Measurements from ENCODE around the gene OR3A1. TPM values are rescaled to one million over a fixed set of nuclear protein-coding genes. Genes with fewer than 3 reads are reported as not detected.
"Not testable (repeated sequence)": the region's sequence is repeated elsewhere in the genome, so short reads cannot be mapped to it uniquely, and the experiment has no call there.

The OR3A1 gene, protein sequence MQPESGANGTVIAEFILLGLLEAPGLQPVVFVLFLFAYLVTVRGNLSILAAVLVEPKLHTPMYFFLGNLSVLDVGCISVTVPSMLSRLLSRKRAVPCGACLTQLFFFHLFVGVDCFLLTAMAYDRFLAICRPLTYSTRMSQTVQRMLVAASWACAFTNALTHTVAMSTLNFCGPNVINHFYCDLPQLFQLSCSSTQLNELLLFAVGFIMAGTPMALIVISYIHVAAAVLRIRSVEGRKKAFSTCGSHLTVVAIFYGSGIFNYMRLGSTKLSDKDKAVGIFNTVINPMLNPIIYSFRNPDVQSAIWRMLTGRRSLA
- not detected for total RNA-seq
- long read RNA-seq = 0 reads

DNA sequence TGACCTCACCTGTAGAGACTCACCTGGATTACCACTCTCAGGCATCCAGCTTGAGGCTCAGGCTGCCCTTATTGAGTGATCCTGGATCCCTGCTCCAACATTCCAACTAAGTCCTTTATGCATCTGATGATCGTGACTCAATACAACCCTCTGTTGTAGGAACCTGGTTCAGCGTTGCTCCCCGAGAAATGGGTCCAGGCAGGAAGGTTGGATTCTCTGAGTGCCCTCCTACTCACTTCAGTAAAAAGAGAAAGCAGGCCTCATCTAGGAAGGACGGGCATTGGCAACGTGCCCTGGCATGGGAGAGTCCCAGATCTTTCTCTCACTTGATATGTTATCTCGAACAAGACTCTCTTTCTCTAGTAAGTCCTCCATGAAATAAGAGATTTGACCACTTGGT lies at the start of gene OR3A1:
OR3A1 (minus strand) TSS at position 101 of the 400 bp plus-strand sequence. CDS start 5,778 bp downstream, outside the sequence.
- no peak for DNase-seq (ENCODE audit: low spot score)

DNA sequence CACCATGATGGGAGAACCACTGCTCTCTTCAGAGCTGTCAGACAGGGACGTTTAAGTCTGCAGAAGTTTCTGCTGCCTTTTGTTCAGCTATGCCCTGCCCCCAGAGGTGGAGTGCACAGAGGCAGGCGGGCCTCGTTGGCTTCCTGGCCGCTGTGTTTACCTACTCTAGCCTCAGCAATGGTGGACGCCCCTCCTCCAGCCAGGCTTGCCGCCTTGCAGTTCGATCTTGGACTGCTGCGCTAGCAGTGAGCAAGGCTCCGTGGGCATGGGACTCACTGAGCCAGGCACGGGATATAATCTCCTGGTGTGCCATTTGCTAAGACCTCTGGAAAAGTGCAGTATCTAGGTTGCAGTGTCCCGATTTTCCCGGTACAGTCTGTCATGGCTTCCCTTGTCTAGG lies 44.6 kb upstream of the OR3A1 start:
- not testable (repeated sequence) for DNase-seq (ENCODE audit: low spot score)

DNA sequence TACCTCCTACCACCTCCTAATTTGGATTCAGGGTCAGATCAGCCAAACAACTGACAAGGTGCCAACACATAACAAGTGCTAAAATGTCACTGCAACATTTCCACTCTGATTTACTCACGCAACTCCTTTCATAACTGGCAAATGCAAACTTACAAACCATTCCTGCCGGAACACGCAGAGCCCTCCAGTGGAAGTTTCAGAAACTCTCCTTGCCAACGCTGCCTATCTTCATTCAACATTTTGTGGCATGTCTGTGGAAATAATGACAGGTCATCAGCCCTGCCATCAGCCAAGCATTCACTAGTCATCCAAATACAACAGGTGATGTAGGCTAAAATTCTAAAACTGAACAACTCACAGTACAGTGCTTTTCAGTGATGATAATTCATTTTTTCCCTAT lies 37.7 kb upstream of the OR3A1 start:
- DNase-seq (ENCODE audit: low spot score) = no peak

DNA sequence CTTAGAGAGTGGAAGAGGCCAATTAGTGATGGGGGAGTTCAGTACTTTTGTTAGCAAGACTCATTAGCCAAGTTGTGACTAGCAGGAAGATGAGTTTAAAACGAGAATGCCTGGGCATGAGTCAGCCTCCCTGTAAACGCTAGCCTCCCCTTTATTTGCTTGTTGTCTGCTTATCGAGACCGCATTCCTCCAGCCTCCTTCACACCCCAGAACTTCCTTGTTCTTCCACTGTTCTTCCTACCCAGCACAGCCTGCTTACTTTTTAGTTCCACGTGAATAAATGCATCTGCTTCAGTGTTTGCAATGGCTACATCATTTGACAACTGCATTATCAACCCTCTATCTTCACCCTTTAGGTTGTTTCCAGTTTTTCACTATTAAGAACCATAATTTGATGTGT lies 20.2 kb upstream of the OR3A1 start:
- no peak for DNase-seq (ENCODE audit: low spot score)

DNA sequence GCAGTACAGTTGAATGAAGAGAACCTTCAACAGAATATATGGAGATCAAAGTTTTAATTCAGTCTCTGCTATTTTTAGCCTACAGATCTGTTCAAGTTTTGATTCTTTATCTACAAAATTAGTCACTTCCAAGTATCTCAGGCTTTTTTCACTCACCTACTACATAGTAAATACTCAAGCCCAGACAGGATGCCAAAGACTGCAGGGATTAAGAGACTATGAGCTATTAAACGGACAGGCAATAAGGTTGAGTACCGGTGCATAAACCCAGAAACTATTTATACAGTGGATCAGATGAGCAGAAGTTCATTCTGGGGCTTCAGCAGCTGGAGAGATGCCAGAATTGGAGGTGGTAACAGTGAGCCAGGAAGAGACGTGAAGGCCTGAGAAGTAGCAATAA lies 18.7 kb upstream of the OR3A1 start:
- DNase-seq (ENCODE audit: low spot score) = no peak

DNA sequence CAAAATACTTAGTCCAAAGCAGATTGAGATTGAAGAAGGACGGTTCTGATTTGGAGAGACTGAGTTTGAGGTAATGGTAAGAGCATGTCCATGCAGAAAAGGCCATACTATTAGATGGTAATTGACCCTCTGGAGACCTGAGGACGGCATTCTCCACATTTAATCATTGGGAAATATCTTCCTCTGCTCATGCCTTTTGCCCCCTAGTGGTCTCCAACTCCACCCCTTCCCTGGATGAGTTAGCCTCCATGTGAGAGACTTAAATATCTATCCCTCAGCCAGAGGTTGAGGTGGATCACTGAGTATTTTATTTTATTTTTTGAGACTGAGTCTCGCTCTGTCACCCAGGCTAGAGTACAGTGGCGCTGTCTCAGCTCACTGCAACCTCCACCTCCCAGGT lies 10.4 kb upstream of the OR3A1 start:
- no peak for DNase-seq (ENCODE audit: low spot score)

DNA sequence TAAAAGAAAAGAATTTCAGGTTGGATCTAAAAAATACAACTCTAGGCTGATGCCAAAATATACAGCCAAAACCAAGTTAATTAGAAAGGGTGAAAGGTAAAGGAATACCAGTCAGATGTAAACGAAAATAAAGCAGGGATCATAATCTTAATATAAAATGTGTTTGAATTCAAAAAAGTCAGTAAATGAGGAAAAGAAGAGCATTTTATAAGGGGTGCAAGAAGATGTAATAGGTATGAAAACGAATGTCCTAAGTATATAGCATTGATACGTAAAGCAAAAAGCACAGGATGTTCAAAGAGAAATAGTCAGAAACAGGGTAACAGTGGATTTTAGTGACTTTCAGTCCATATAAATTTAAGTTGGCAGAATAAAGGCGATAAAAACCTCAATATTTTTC lies 2.5 kb downstream of the OR3A1 start:
- DNase-seq (ENCODE audit: low spot score) = no peak

DNA sequence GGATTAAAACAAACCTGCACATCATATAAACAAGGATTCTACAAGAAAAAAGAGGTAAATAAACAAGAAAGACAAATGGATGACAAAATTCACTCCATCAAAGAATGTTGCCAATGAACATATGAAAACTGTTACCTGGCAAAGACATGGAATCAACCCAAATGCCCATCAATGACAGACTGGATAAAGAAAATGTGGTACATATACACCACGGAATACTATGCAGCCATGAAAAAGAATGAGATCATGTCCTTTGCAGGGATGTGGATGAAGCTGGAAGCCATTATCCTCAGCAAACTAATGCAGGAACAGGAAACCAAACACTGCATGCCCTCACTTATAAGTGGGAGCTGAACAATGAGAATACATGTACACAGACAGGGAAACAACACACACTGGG lies 4.6 kb downstream of the OR3A1 start:
- not testable (repeated sequence) for DNase-seq (ENCODE audit: low spot score)

DNA sequence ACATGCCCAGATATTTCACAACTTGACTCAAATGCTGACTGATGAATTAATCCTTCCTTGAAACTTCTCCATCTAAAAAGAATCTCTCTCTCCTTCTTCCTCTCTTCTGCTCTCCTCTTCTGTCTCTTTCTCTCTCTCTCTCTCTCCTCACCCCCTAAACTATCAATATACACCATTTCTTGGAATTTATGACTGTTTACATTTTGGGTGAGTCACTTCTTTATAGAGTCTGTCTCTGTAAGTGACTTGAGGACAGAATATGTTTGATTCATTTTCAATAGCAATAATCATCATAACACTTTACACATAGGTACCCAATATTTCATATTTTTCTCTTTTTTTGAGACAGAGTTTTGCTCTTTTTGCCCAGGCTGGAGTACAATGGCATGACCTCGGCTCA lies 15.3 kb downstream of the OR3A1 start:
- no peak for DNase-seq (ENCODE audit: low spot score)

DNA sequence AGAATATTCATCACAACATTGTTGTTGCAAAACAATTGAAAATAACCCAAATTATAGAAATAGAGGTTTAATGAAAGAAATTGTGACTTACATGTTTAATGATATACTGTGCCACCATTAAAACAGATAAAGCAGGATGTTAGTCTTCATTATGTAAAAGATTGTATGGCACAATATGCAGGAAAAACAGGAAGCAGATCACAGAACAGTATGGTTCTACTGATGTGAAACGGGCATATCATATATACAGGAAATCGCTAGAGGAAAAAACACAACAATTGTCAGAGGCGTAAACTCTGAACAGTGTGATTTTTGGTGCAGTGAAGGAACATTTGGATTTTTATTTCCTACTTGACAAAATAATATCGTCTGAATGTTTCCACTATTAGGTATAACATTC lies 22.0 kb downstream of the OR3A1 start:
- no peak for DNase-seq (ENCODE audit: low spot score)

DNA sequence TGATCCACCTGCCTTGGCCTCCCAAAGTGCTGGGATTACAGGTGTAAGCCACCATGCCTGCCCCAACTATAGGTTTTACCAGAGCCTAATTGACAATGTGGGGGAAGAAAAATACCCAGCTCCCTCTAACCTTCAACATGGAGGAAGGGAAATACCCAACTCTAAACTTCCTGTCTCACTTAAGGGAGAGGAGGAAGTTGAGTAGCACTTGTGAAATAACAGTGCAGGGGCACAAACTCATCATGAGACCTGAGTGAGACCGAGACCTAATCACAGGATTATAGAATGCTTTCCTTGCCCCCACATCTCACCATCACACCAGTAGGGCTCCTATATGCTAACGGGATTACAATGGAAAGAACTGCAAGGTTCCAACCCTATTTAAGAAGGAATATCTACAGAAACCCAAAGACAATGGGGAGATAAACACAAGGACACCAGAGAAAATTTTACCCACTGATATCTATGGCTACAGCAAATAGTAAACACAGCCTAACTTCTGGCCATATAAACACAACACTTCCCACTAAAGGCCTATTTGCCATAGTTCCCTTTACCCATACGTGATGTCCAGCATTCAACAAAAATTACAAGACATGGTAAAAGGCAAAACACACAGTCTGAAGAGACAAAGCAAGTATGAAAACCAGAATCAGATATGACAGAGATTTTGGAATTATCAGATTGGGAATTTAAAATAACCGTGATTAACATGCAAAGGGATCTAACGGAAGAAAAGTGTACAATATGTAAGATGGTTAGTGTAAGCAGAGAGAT lies 26.9 kb downstream of the OR3A1 start:
- no peak for DNase-seq (ENCODE audit: low spot score)

DNA sequence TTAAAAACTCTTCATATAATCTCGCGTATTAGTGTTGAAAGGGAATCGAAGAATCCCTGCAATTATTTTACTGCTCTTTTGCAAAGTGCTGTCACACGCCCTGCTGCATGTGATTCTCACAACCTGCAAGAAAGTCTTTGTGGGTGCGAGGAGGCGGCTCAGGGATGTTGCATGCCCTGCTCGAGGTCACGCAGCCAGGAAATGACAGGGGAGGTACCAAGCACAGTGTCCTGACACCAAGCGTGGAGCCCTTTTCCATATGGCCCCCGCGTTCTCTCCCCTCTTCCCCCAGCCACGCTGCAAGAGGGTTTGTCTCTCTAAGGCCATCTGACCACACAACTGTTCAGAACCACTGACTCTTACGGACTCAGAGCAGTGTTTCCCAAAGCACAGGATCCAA lies 37.6 kb downstream of the OR3A1 start:
- DNase-seq (ENCODE audit: low spot score) = no peak

DNA sequence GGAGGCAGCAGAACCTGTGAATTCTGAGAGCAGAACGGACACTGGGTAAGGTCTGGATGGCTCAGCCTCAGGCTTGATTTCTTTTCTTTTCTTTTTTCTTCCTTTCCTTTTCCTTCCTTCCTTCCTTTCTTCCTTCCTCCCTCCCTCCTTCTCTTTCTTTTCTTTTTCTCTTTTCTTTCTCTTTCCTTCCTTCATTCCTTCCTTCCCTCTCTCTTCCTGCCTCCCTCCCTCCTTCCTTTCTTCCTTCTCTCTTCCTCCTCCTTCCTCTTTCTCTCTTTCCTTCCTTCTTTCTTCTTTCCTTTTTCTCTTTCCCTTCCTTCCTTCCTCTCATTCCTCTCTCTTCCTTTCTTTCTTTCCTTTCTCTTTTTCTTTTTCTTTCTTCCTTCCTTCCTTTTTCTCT lies 38.0 kb downstream of the OR3A1 start:
- DNase-seq (ENCODE audit: low spot score) = no peak

DNA sequence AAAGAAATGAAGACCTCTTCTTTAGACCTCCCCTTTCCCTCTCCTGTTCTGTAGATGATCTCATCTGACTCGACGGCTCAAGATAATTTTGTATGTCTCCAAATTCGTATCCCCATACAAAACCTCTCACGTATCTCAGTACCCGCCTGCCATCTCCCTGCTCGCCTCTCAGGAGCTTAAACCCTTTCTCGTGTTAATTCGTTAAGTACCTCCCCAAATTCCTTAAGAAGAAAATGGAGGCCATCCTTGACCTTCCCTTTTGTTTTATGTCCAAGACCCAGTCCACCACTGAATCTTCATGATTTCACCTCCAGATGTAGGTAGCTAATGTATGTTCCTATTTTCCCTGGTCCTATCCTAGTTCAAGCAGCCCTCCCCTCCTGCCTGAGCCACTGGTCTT lies 41.6 kb downstream of the OR3A1 start:
- no peak for DNase-seq (ENCODE audit: low spot score)

DNA sequence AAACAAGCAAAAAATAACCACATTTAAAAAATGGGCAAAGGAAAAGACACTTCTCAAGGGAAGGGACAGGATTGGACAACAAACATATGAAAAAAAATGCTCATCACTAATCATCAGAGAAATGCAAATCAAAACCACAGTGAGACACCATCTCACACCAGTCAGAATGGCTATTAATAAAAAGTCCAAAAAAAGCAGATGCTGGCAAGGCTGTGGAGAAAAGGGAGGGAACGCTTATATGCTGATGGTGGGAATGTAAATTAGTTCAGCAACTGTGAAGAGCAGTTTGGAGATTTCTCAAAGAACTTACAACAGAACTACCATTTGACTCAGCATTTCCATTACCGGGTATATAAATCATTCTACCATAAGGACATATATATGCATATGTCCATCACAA lies 49.1 kb downstream of the OR3A1 start:
- DNase-seq (ENCODE audit: low spot score) = not testable (repeated sequence)

DNA sequence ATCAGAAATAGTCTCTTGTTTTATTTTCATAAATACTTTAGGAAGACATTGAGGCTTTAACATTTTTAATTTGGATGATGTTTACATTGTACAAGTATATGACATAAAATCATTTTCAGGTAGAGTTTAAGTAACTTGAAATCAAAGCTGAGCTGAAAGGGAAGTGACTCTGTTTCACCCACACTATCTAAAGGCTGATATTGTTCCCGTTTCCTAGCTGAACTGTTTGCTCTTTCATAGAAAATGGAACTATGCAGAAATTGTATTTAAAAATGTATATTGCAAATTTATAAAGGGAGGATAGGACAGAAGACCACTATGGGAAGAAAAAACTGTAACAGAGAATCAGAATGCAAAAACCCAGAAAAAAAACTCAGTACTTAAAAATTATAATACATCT lies 53.3 kb downstream of the OR3A1 start:
- DNase-seq (ENCODE audit: low spot score) = not testable (repeated sequence)

DNA sequence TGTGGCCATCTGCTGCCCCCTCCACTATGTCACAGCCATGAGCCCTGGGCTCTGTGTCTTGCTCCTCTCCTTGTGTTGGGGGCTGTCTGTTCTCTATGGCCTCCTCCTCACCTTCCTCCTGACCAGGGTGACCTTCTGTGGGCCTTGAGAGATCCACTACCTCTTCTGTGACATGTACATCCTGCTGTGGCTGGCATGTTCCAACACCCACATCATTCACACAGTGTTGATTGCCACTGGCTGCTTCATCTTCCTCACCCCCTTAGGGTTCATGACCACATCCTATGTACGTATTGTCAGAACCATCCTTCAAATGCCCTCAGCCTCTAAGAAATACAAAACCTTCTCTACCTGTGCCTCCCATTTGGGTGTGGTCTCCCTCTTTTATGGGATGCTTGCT lies 57.1 kb downstream of the OR3A1 start:
- not testable (repeated sequence) for DNase-seq (ENCODE audit: low spot score)

Other genes with a start within 250 kb of the OR3A1 start
- not detected for gene OR1D5, start 234.8 kb downstream of the OR3A1 start, total RNA-seq
- gene OR1D2, start 193.9 kb downstream of the OR3A1 start, total RNA-seq = not detected
- gene OR1G1, start 170.8 kb downstream of the OR3A1 start, total RNA-seq = not detected
- not detected for gene OR1A2, start 100.8 kb downstream of the OR3A1 start, total RNA-seq
- gene OR1A1, start 90.7 kb downstream of the OR3A1 start, total RNA-seq = not detected
- 1.2 TPM for gene OR3A2, start 87.9 kb upstream of the OR3A1 start, total RNA-seq
- not detected for gene OR1E1, start 100.0 kb upstream of the OR3A1 start, total RNA-seq
- not detected for gene OR3A3, start 113.0 kb upstream of the OR3A1 start, total RNA-seq
- gene OR1E2, start 135.5 kb upstream of the OR3A1 start, total RNA-seq = not detected
- gene SPATA22, start 173.5 kb upstream of the OR3A1 start, total RNA-seq = not detected
- gene ASPA, start 177.6 kb upstream of the OR3A1 start, total RNA-seq = 10.1 TPM